ENCODE data around the gene BRCA2.
A peak's percentile ranks its signal among the peaks of the same experiment; 100 is the strongest.

BRCA2 gene

DNA sequence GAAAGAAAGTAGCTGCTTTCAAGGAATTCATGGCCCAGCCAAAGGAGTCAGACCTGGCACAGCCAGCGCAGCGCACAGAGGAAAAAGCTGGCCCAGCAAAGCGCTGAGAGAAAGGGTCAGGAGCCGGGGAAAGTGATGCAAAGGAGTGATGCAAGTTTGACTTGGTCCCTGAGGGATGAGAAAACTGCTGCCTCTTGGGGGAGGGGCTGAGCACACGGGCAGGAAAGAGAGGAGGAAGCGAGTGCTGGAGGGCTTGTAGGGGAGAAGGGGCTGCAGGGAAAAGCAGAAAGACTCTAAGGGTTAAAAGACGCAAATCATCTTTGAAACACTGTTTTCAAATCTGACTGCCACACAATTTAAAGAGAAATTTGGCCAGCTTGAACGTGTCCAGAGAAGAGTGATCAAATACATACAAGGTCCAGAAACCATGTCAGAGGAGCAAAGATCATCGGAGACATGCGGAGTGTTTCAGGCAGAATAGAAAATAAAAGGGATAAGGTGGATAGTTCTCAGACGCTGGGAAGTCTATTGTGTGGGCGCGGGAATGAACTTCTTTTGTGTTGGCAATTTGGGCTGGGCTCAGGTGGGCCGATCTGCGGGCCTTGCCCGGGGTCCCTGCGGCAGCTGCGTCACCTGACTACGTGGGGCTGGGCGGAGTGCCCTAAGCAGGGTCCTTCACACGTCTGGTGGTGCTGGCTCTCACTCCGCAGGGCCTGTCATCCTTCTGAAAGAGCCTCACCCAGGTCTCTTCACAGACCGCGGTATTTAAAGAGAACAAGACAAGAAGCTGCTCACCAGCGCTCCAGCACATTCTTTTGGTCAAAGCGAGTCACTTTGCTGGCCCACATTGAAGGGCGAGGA is 94.5 kb downstream of the BRCA2 start:
- TF ChIP-seq, protein P1, sequence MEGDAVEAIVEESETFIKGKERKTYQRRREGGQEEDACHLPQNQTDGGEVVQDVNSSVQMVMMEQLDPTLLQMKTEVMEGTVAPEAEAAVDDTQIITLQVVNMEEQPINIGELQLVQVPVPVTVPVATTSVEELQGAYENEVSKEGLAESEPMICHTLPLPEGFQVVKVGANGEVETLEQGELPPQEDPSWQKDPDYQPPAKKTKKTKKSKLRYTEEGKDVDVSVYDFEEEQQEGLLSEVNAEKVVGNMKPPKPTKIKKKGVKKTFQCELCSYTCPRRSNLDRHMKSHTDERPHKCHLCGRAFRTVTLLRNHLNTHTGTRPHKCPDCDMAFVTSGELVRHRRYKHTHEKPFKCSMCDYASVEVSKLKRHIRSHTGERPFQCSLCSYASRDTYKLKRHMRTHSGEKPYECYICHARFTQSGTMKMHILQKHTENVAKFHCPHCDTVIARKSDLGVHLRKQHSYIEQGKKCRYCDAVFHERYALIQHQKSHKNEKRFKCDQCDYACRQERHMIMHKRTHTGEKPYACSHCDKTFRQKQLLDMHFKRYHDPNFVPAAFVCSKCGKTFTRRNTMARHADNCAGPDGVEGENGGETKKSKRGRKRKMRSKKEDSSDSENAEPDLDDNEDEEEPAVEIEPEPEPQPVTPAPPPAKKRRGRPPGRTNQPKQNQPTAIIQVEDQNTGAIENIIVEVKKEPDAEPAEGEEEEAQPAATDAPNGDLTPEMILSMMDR (IDR thresholded peaks at IDR 0.05; ENCODE audit: unreplicated experiment in 3 of 3) = no peak
- H3K36me3 Mint-ChIP-seq (ENCODE audit: low read depth) = peaks cover 5% of the 10 kb centered on the region
- H3K27me3 Mint-ChIP-seq (ENCODE audit: low read depth) = peaks cover 4% of the 10 kb centered on the region
- H3K4me3 Mint-ChIP-seq = peak overlapping the region; percentile 64 to 78 (median 69)
- peak overlapping the region in 1 of 3 experiments; percentile 63 for H3K27ac Mint-ChIP-seq
- peaks cover 20% of the 10 kb centered on the region for H3K4me1 Mint-ChIP-seq
- no peaks in the 10 kb centered on the region for H3K9me3 Mint-ChIP-seq

- Mint-ChIP-seq H3K36me3 (ENCODE audit: low read depth) (peaks cover 7% of the 10 kb centered on the region), H3K27ac (no peak overlapping the region), H3K27me3 (ENCODE audit: low read depth) (peaks cover 4% of the 10 kb centered on the region), H3K4me3 (no peak overlapping the region), H3K9me3 (peaks cover 11% of the 10 kb centered on the region), H3K4me1 (peaks cover 20% of the 10 kb centered on the region)
- TF ChIP-seq, protein P1 (IDR thresholded peaks at IDR 0.05; ENCODE audit: unreplicated experiment in 3 of 3) = no peak
These were observed 98.0 kb downstream of the BRCA2 start for GRCh38 chr13:32413284-32413683.

DNA sequence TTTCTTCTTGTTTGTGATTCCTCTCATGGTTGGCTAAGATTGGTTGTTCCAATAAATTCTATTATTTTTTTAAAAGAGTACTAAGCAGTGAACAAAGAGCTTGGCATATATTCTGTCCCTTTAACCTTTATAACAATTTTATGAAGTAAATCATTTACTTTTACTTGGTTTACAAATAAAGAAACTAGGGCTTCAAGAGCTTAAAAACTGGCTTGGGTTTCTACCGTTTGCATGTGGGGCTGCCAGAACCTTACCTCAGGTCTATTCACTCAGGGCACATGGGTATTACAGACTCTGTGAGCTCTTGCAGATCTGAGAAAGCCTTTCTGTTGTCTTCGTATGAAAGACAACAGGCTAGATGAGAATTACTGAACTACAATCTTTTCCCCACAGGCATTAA is 99.3 kb downstream of the BRCA2 start:
- Mint-ChIP-seq H3K4me3 (no peak overlapping the region), H3K36me3 (ENCODE audit: low read depth) (peaks cover 17% of the 10 kb centered on the region)

DNA sequence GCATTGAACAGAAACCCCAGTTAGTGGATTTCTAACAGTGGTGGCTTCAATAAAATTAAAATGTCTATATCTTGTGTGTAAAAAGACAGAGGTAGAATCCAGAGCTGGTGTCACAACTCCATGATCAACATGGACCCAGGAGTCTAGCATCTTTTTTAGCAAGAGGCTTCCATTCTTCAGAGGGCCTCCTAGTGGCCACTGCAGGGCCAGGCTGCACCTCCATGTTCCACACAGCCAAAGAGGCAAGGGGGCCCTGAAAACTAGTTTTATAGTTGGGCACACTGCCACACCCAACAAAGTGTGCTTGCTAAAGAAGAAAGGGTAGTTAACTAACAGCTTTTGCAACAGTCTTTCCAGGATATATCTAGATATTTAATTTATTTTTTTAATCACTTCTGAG is 99.7 kb downstream of the BRCA2 start:
- no peaks in the 10 kb centered on the region for H3K27me3 Mint-ChIP-seq (ENCODE audit: low read depth)
- H3K9me3 Mint-ChIP-seq = peaks cover 19% of the 10 kb centered on the region
- H3K27ac Mint-ChIP-seq = no peak overlapping the region
- TF ChIP-seq, protein P1 (IDR thresholded peaks at IDR 0.05; ENCODE audit: unreplicated experiment in 3 of 3) = peak; percentile 23 to 28 (median 26)
- H3K4me1 Mint-ChIP-seq = peaks cover 2% of the 10 kb centered on the region
- H3K4me3 Mint-ChIP-seq = no peak overlapping the region
- peaks cover 19% of the 10 kb centered on the region for H3K36me3 Mint-ChIP-seq (ENCODE audit: low read depth)

More for the DNA sequence above, 99.3 kb downstream of the BRCA2 start:
- Mint-ChIP-seq H3K9me3 (peaks cover 18% of the 10 kb centered on the region), H3K4me1 (peaks cover 7% of the 10 kb centered on the region), H3K27me3 (ENCODE audit: low read depth) (peaks cover 2% of the 10 kb centered on the region), H3K27ac (no peak overlapping the region)
- TF ChIP-seq, protein P1 (IDR thresholded peaks at IDR 0.05; ENCODE audit: unreplicated experiment in 3 of 3) = no peak

- Mint-ChIP-seq H3K4me3 (no peak overlapping the region), H3K27me3 (ENCODE audit: low read depth) (no peaks in the 10 kb centered on the region), H3K36me3 (ENCODE audit: low read depth) (peaks cover 35% of the 10 kb centered on the region), H3K27ac (no peak overlapping the region), H3K9me3 (peaks cover 19% of the 10 kb centered on the region), H3K4me1 (no peaks in the 10 kb centered on the region)
- TF ChIP-seq, protein P1 (IDR thresholded peaks at IDR 0.05; ENCODE audit: unreplicated experiment in 3 of 3) = no peak
These were observed 102.7 kb downstream of the BRCA2 start for GRCh38 chr13:32417995-32418394.

- Mint-ChIP-seq H3K4me3 (no peak overlapping the region), H3K36me3 (ENCODE audit: low read depth) (peaks cover 44% of the 10 kb centered on the region), H3K27ac (no peak overlapping the region), H3K4me1 (no peaks in the 10 kb centered on the region), H3K9me3 (peaks cover 19% of the 10 kb centered on the region), H3K27me3 (ENCODE audit: low read depth) (no peaks in the 10 kb centered on the region)
- TF ChIP-seq, protein P1 (IDR thresholded peaks at IDR 0.05; ENCODE audit: unreplicated experiment in 3 of 3) = no peak
These were observed 104.6 kb downstream of the BRCA2 start for GRCh38 chr13:32419862-32420261.

All from nephron (organoid).